Muscle layer of duodenum (tissue), 2 donors: ENCODE results near the gene ECHS1.
"Not testable (repeated sequence)": the region's sequence is repeated elsewhere in the genome, so short reads cannot be mapped to it uniquely, and the experiment has no call there.

Experiments
- H3K27ac ChIP-seq: one replicate; pipeline ENCODE4 v1.7.0; 2013; ENCODE audit warnings: mild to moderate bottlenecking, low read length
- H3K27me3 ChIP-seq: one replicate; pipeline ENCODE4 v1.7.0; 2013; ENCODE audit warnings: low read depth, mild to moderate bottlenecking, control low read depth, low read length
- H3K36me3 ChIP-seq, 2 donors: one replicate each; pipeline ENCODE4 v1.7.0; 2013; ENCODE audit warnings: low read length in 2 of 2, control low read depth in 1 of 2, mild to moderate bottlenecking in 1 of 2; ENCODE audit not compliant: insufficient read depth in 2 of 2, control insufficient read depth in 1 of 2
- H3K4me1 ChIP-seq, 2 donors: one replicate each; pipeline ENCODE4 v1.7.0; 2013; ENCODE audit warnings: low read length in 2 of 2, mild to moderate bottlenecking in 2 of 2, control low read depth in 1 of 2, moderate library complexity in 1 of 2; ENCODE audit not compliant: insufficient read depth in 2 of 2, control insufficient read depth in 1 of 2
- H3K4me3 ChIP-seq, 2 donors: one replicate each; pipeline ENCODE4 v1.7.0; 2013; ENCODE audit warnings: low read length in 2 of 2, low read depth in 1 of 2, mild to moderate bottlenecking in 1 of 2
- H3K9me3 ChIP-seq, 2 donors: one replicate each; pipeline ENCODE4 v1.7.0; 2013; ENCODE audit warnings: low read length in 2 of 2, control low read depth in 1 of 2, mild to moderate bottlenecking in 1 of 2; ENCODE audit not compliant: control insufficient read depth in 1 of 2
- donor health status: healthy.

ECHS1 gene

GRCh38 chr10:133396035-133396624, 23.0 kb upstream of the ECHS1 start:
- Histone ChIP-seq H3K4me1 (peaks cover 7 to 15% of the 10 kb centered on the region in 2 donors), H3K4me3 (no peak overlapping the region), H3K36me3 (peaks cover 7 to 38% of the 10 kb centered on the region in 2 donors), H3K27ac (no peak overlapping the region), H3K27me3 (no peaks in the 10 kb centered on the region), H3K9me3 (no peaks in the 10 kb centered on the region)

- peaks cover 0 to 15% of the 10 kb centered on the region in 2 donors for H3K4me1 ChIP-seq
Measured at GRCh38 chr10:133394801-133395221, 21.7 kb upstream of the ECHS1 start.

GRCh38 chr10:133394064-133394663, 21.0 kb upstream of the ECHS1 start, which contains the start of gene MTG1:
MTG1 (plus strand) TSS chr10:133394157; CDS start chr10:133394221, 64 bp downstream.
- Histone ChIP-seq H3K27ac (peak within 1 kb of the TSS; percentile 87), H3K4me3 (peak within 1 kb of the TSS; percentile 94 to 96), H3K9me3 (no peaks in the 10 kb centered on the region), H3K4me1 (peaks cover 0 to 15% of the 10 kb centered on the region in 2 donors), H3K36me3 (peaks cover 6 to 27% of the 10 kb centered on the region in 2 donors), H3K27me3 (no peaks in the 10 kb centered on the region)

More at GRCh38 chr10:133394801-133395221, 21.7 kb upstream of the ECHS1 start:
- no peaks in the 10 kb centered on the region for H3K27me3 ChIP-seq
- peak overlapping the region; percentile 94 to 96 for H3K4me3 ChIP-seq
- H3K9me3 ChIP-seq: no peaks in the 10 kb centered on the region
- peak overlapping the region; percentile 87 for H3K27ac ChIP-seq
- H3K36me3 ChIP-seq: peaks cover 6 to 33% of the 10 kb centered on the region in 2 donors

- H3K27ac ChIP-seq: no peak overlapping the region
- H3K9me3 ChIP-seq: no peaks in the 10 kb centered on the region
Measured at GRCh38 chr10:133393401-133394063, 20.4 kb upstream of the ECHS1 start.

DNA sequence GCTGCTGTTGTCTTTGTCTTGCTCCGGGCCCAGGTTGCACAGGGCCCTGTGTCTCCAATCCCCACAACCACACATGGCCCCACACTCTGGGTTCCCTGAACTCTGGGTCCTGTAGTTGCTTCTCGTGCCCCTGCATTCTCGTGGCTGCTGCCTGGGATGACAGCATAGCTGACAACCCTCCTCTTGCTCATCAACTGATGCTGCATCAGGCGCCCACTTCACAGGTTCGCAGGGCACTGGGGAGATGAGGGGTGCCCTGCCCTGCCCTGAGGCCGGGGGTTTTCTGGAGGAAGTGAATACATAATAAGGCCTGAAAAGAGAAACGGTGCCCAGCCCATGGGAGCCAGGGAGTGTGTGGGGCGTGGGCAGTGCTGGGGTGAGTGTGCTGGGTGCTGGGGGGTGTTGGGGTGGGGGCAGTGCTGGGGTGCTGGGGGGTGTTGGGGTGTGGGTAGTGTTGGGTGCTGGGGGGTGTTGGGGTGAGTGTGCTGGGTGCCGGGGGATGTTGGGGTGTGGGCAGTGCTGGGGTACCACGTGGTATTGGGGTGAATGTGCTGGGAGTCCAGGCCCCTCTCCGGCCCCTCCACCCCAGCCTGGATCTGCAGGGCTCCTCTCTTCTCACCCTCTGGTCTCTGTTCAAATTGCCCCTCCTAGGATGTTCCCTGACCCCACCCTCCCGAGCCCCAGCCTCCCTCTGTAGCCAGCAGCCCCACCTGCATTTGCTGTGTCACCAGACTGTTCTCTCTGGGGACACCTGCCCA, 18.8 kb upstream of the ECHS1 start:
- H3K4me3 ChIP-seq: no peak overlapping the region
- no peak overlapping the region for H3K27ac ChIP-seq

More at GRCh38 chr10:133393401-133394063, 20.4 kb upstream of the ECHS1 start:
- peaks cover 6 to 20% of the 10 kb centered on the region in 2 donors for H3K36me3 ChIP-seq
- peaks cover 0 to 15% of the 10 kb centered on the region in 2 donors for H3K4me1 ChIP-seq
- peak overlapping the region; percentile 42 to 96 for H3K4me3 ChIP-seq
- H3K27me3 ChIP-seq: no peaks in the 10 kb centered on the region

DNA sequence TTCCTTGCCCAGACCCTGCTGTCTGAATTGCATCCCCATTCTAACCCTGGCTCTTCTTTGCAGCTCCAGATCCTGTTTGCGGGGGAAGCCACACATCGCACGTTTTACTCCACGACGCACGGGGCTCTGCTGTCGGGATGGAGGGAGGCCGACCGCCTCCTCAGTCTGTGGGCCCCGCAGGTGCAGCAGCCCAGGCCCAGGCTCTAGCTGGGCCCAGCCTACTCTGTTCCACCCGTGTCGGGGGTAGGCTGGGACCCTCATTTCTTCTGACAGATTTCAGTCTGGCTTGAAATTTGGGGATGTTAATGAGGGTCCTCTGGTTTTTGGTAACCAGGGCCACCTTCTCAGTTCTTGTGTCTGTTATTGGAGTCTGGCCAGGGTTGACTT, 18.1 kb upstream of the ECHS1 start:
- peaks cover 3 to 12% of the 10 kb centered on the region in 2 donors for H3K36me3 ChIP-seq
- H3K4me1 ChIP-seq: peaks cover 0 to 15% of the 10 kb centered on the region in 2 donors
- no peaks in the 10 kb centered on the region for H3K9me3 ChIP-seq
- no peak overlapping the region for H3K27ac ChIP-seq
- H3K4me3 ChIP-seq: no peak overlapping the region
- H3K27me3 ChIP-seq: no peaks in the 10 kb centered on the region

More for the DNA sequence above, 18.8 kb upstream of the ECHS1 start:
- H3K27me3 ChIP-seq: no peaks in the 10 kb centered on the region
- H3K4me1 ChIP-seq: peaks cover 0 to 15% of the 10 kb centered on the region in 2 donors
- H3K9me3 ChIP-seq: no peaks in the 10 kb centered on the region
- H3K36me3 ChIP-seq: peaks cover 6 to 12% of the 10 kb centered on the region in 2 donors

DNA sequence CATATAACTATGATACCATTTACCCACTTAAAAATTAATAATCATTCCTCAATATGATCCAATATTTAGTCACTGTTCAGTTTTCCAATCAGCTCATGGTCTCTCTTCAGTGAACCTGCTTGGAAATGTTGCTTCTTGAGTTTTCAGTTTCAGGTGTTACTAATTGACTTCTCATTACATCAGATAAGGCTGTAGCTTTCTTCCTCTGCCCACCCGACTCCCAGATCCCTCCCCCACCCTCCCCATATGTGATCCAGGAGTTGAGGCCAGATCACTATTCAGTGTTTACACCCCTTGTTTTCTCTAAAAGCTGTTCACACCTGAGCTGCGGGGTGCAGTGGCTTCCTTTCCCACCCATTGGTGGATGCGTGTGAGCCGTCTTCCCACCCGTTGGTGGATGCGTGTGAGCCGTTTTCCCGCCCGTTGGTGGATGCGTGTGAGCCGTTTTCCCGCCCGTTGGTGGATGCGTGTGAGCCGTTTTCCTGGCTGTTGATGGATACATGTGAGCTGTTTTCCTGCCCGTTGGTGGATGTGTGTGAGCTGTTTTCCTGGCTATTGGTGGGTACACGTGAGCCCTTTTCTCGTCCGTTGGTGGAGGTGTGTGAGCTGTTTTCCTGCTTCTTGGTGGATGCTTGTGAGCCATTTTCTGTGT, 17.6 kb upstream of the ECHS1 start:
- Histone ChIP-seq H3K27ac (no peak overlapping the region), H3K36me3 (peaks cover 0 to 9% of the 10 kb centered on the region in 2 donors), H3K27me3 (no peaks in the 10 kb centered on the region), H3K4me3 (no peak overlapping the region), H3K4me1 (peaks cover 0 to 14% of the 10 kb centered on the region in 2 donors), H3K9me3 (no peaks in the 10 kb centered on the region)

GRCh38 chr10:133388973-133389818, 16.0 kb upstream of the ECHS1 start:
- Histone ChIP-seq H3K27ac (no peak overlapping the region), H3K9me3 (no peaks in the 10 kb centered on the region), H3K27me3 (no peaks in the 10 kb centered on the region), H3K36me3 (peaks cover 0 to 9% of the 10 kb centered on the region in 2 donors), H3K4me1 (no peaks in the 10 kb centered on the region), H3K4me3 (no peak overlapping the region)

DNA sequence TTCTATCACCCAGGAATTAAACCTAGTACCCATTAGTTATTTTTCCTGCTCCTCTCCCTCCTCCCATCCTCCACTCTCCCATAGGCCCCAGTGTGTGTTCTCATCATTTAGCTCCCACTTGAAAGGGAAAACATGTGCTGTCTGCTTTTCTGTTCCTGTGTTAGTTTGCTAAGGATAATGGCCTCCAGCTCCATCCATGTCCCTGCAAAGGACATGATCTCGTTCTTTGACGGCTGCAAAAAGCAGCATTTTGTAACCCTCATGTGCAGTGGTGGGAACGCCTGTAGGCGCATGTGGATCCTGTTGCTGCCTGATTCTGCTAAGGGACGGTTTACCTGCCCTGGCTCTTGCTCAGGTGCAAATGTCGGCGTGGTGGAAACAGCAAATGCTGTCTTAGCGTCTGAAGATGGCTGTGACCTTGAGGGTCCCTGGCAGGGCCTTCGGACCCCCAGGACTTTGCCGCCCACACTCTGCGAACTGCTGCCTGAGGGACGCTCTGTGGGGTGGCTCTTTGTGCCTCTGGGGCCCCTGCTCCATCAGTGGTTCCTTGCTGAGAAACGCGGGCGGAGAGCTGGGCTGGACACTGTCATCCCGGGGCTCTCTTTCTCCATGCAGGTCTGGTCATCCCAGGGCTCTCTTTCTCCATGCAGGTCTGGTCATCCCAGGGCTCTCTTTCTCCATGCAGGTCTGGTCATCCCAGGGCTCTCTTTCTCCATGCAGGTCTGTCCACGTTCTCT, 15.2 kb upstream of the ECHS1 start:
- peaks cover 0 to 9% of the 10 kb centered on the region in 2 donors for H3K36me3 ChIP-seq
- H3K27ac ChIP-seq: no peak overlapping the region
- no peaks in the 10 kb centered on the region for H3K9me3 ChIP-seq
- H3K4me1 ChIP-seq: no peaks in the 10 kb centered on the region
- H3K27me3 ChIP-seq: no peaks in the 10 kb centered on the region
- H3K4me3 ChIP-seq: no peak overlapping the region

- not testable (repeated sequence) for H3K36me3 ChIP-seq, H3K27me3 ChIP-seq, H3K9me3 ChIP-seq, H3K27ac ChIP-seq, H3K4me1 ChIP-seq, H3K4me3 ChIP-seq
Measured at GRCh38 chr10:133386951-133387350, 13.8 kb upstream of the ECHS1 start.
